Osteocyte (in vitro differentiated cells): ENCODE measurements around the gene SNAPC1. TPM values are rescaled to one million over a fixed set of nuclear protein-coding genes. Genes with fewer than 3 reads are reported as not detected.
A peak's percentile ranks its signal among the peaks of the same experiment; 100 is the strongest.

ENCODE experiments used
- DNase-seq: peaks from one replicate; pipeline ENCODE4 v3.0.0; 2021; ENCODE audit warnings: mixed read lengths; ENCODE audit not compliant: unreplicated experiment; ENCODE audit errors: extremely low spot score
- H3K27ac Mint-ChIP-seq: one replicate; pipeline ENCODE4 v1.8.0; 2021; ENCODE audit warnings: mild to moderate bottlenecking, mixed read lengths; ENCODE audit not compliant: unreplicated experiment
- H3K27me3 Mint-ChIP-seq: one replicate; pipeline ENCODE4 v1.8.0; 2021; ENCODE audit warnings: mixed read lengths; ENCODE audit not compliant: unreplicated experiment
- H3K36me3 Mint-ChIP-seq: one replicate; pipeline ENCODE4 v1.8.0; 2021; ENCODE audit warnings: mixed read lengths; ENCODE audit not compliant: unreplicated experiment
- H3K4me1 Mint-ChIP-seq: one replicate; pipeline ENCODE4 v1.8.0; 2021; ENCODE audit warnings: mixed read lengths; ENCODE audit not compliant: unreplicated experiment
- H3K4me3 Mint-ChIP-seq: one replicate; pipeline ENCODE4 v1.8.0; 2021; ENCODE audit warnings: mild to moderate bottlenecking, moderate library complexity, mixed read lengths; ENCODE audit not compliant: unreplicated experiment
- H3K9me3 Mint-ChIP-seq: one replicate; pipeline ENCODE4 v1.8.0; 2021; ENCODE audit warnings: mixed read lengths; ENCODE audit not compliant: unreplicated experiment
- long read RNA-seq: library from polyadenylated mRNA; unstranded; transcript quantifications from one replicate; pipeline ENCODE4 v2.0.0, GENCODE V29; 2021
- total RNA-seq: library from RNA; stranded (reverse); gene quantifications from 2 replicates; pipeline ENCODE4 v1.2.1, GENCODE V29; 2021
- TF ChIP-seq, protein P1 (sequence below): fragments of 200-600 bp; sonication (generic); IDR thresholded peaks from 2 replicates; pipeline ENCODE4 v1.5.0; 2021; ENCODE audit warnings: antibody characterized with exemption, mild to moderate bottlenecking, moderate library complexity

The SNAPC1 gene
- 8.9 and 9.1 TPM in 2 replicates for total RNA-seq
- long read RNA-seq, transcript SNAPC1-201 (10 exons, 2,656 nt): major isoform, 53 of 70 reads
- long read RNA-seq, partial matches to known transcripts: 13 of 70 reads
- long read RNA-seq, other reads (novel, unspliced or antisense): 4 of 70 reads

DNA sequence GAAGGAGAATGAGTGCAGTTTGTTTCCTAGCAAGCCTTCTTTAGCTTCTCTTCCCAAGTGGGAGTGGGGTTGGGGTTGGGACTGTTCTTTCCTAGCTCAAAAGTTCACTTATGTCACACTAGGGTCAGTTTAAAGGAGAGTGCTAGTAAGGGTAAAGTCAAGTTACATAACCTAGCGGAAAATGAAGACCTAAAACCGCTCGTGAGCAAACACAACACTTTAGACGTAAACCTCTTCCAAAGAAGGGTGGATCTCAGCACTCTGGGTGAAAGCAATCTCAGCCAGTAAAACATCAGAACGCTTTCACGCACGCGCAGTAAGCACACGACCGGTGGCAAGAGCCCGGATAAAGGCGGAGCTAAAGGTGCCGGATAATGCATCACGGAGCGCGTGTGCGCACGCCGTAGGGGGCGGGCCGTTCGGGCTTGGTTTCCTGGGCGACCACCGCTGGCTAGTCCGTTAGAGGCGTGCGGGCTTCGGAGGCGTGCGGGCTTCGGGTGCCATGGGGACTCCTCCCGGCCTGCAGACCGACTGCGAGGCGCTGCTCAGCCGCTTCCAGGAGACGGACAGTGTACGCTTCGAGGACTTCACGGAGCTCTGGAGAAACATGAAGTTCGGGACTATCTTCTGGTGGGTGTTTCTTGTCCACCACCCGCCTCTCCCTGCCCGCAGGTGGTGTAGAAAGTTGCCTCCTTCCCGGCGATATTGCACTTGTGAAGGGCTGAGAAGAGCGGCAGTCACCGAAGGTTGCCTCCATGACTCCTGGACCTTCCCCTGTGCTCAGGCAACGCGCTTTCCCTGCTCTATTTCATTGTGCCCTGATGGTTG lies at the start of gene SNAPC1:
Gene SNAPC1 (plus strand): TSS at position 462 of the 828 bp plus-strand sequence. CDS start 41 bp downstream, at position 503.
- H3K36me3 Mint-ChIP-seq: no peaks in the 10 kb centered on the region
- peak; percentile 97 for DNase-seq
- TF ChIP-seq, protein P1, sequence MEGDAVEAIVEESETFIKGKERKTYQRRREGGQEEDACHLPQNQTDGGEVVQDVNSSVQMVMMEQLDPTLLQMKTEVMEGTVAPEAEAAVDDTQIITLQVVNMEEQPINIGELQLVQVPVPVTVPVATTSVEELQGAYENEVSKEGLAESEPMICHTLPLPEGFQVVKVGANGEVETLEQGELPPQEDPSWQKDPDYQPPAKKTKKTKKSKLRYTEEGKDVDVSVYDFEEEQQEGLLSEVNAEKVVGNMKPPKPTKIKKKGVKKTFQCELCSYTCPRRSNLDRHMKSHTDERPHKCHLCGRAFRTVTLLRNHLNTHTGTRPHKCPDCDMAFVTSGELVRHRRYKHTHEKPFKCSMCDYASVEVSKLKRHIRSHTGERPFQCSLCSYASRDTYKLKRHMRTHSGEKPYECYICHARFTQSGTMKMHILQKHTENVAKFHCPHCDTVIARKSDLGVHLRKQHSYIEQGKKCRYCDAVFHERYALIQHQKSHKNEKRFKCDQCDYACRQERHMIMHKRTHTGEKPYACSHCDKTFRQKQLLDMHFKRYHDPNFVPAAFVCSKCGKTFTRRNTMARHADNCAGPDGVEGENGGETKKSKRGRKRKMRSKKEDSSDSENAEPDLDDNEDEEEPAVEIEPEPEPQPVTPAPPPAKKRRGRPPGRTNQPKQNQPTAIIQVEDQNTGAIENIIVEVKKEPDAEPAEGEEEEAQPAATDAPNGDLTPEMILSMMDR: no peak
- H3K9me3 Mint-ChIP-seq: no peaks in the 10 kb centered on the region
- no peaks in the 10 kb centered on the region for H3K27me3 Mint-ChIP-seq
- H3K4me3 Mint-ChIP-seq: peak within 1 kb of the TSS; percentile 92
- H3K27ac Mint-ChIP-seq: peak within 1 kb of the TSS; percentile 98
- H3K4me1 Mint-ChIP-seq: peaks cover 47% of the 10 kb centered on the region

GRCh38 chr14:61713724-61714437 lies 48.3 kb upstream of the SNAPC1 start:
- no peaks in the 10 kb centered on the region for H3K27me3 Mint-ChIP-seq
- H3K9me3 Mint-ChIP-seq: no peaks in the 10 kb centered on the region
- DNase-seq: no peak
- H3K4me1 Mint-ChIP-seq: peaks cover 90% of the 10 kb centered on the region
- TF ChIP-seq, protein P1: no peak
- H3K27ac Mint-ChIP-seq: peak overlapping the region; percentile 39
- H3K4me3 Mint-ChIP-seq: no peak overlapping the region
- H3K36me3 Mint-ChIP-seq: no peaks in the 10 kb centered on the region

DNA sequence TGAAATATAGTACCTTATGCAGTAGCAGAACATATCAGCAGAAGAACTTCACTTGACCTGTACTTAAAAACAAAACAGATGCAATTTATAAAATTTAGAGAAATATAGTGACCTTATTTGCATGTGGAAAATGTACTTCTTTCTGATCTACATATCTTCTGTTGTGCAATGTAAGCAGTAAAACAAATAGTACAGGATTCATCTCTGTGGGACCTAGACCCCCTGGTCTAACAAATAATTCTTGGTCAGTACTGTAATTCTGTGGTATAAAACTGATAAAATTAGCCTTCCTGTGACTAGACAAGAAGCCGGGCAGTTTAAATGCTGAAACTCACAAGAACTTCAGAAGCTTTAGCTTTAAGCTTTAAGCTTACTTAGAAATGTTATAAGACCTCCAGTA lies 45.3 kb upstream of the SNAPC1 start:
- TF ChIP-seq, protein P1: no peak
- Mint-ChIP-seq H3K4me1 (peaks cover 92% of the 10 kb centered on the region), H3K27me3 (no peaks in the 10 kb centered on the region), H3K36me3 (peaks cover 9% of the 10 kb centered on the region), H3K27ac (peak overlapping the region; percentile 32), H3K9me3 (no peaks in the 10 kb centered on the region), H3K4me3 (no peak overlapping the region)
- DNase-seq: no peak

- Mint-ChIP-seq H3K27me3 (no peaks in the 10 kb centered on the region), H3K4me3 (no peak overlapping the region), H3K36me3 (peaks cover 15% of the 10 kb centered on the region), H3K27ac (no peak overlapping the region), H3K9me3 (no peaks in the 10 kb centered on the region), H3K4me1 (peaks cover 85% of the 10 kb centered on the region)
- TF ChIP-seq, protein P1: no peak
- no peak for DNase-seq
Measured at GRCh38 chr14:61718039-61718438, 44.2 kb upstream of the SNAPC1 start.
